ENCODE results near the gene CFAP298. TPM values are rescaled to one million over a fixed set of nuclear protein-coding genes. Genes with fewer than 3 reads are reported as not detected.
"Not testable (repeated sequence)": the region's sequence is repeated elsewhere in the genome, so short reads cannot be mapped to it uniquely, and the experiment has no call there.

Gene CFAP298
- total RNA-seq, 1 donor from 2014 or later = 60.3 TPM

DNA sequence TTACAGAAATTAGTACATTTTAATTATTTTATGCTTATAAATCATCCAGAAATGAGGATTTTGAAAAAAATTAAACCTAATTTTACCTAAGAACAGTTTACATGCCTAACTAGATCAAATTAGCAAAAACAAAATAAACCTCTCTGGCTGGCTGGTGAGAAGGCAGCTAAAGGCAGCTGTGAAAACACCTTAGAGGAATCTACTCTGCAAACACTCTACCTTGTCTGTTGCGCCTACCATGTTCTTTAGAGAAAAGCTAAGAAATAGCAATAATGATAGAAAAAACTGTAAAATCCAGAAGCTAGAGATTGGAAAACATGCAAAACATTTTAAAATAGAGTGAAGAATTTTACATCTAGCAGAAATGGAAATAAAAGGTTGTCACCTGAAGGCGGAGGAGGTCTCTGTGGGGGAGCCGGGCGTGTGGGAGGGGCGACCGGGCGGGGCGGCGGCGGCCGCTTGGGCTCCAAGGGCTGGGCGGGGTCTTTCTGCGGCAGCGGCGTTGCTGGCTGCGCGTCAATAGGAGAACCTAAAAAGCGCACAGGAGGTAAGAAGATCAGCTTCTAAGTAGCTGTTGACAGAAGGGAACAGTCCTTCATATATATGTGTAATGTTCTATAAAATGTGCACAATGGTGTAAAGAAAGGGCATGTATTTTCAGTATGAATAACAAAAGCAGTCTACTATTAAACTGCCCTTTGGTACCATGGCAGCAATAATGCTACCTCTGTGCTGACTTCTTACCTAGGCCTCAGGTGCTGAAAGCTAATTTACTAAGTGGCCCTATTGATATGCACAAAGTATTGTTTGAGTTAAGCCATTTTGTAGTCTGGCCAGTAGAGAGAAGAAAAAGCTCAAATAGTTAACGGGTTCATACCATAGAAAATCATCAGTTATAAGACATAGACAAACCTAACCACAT is 33.3 kb upstream of the CFAP298 start:
- Mint-ChIP-seq H3K4me1 (ENCODE audit: unreplicated experiment) (peaks cover 3% of the 10 kb centered on the region), H3K27ac (ENCODE audit: unreplicated experiment) (no peak overlapping the region)

DNA sequence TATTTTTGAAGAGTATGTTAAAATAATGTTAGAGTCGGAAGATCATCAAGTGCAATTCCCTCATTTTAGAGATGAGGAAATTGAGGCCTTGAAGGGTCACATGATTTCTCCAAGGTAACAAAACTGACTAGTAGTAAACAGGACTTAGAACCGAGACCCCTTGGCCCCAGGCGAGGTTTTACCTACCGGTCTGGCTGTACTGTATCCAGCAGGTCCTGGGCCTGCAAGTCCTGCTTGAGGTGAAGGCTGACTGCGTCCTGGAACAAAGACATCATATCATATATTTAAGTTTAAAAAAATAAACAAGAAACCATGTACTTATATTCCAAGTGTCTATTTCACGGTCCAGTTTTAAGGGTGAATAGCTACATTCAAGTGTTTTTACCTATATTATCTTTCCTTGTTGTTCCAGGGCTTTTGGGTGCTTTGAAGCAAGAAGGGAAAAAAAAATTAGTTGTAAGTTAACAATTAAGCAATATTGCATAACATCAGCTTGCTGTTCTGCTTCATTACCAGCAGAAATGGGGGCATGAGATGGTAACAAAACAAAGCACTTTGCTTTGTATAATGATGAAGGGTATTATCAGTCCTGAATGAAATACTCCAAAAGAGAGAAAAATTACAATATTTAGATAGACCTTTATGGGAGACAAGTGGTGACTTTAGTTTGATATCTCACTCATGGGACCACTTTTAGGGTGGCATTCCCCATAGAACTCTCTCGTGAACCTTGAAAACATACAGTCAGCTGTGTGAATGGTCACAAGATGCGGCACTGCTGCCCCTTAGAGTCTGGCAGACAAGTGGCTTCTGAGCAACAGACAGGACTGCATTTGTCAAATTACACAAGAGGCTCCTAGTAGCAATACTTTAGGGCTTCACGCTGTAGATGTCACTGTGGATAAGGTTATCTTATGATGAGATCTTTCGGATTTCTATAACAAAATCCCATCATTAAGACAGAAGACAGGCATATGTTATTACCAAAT is 29.8 kb upstream of the CFAP298 start:
- H3K9me3 Mint-ChIP-seq (ENCODE audit: unreplicated experiment) = no peaks in the 10 kb centered on the region
- DNase-seq (ENCODE audit: low spot score) = no peak
- no peak overlapping the region for H3K4me3 Mint-ChIP-seq (ENCODE audit: unreplicated experiment)

More for the DNA sequence above, 33.3 kb upstream of the CFAP298 start:
- DNase-seq (ENCODE audit: low spot score) = peak; percentile 11
- Mint-ChIP-seq H3K27me3 (ENCODE audit: unreplicated experiment) (no peaks in the 10 kb centered on the region), H3K4me3 (ENCODE audit: unreplicated experiment) (no peak overlapping the region), H3K36me3 (ENCODE audit: low read depth, unreplicated experiment) (peaks cover 3% of the 10 kb centered on the region), H3K9me3 (ENCODE audit: unreplicated experiment) (no peaks in the 10 kb centered on the region)
- TF ChIP-seq, protein P1, sequence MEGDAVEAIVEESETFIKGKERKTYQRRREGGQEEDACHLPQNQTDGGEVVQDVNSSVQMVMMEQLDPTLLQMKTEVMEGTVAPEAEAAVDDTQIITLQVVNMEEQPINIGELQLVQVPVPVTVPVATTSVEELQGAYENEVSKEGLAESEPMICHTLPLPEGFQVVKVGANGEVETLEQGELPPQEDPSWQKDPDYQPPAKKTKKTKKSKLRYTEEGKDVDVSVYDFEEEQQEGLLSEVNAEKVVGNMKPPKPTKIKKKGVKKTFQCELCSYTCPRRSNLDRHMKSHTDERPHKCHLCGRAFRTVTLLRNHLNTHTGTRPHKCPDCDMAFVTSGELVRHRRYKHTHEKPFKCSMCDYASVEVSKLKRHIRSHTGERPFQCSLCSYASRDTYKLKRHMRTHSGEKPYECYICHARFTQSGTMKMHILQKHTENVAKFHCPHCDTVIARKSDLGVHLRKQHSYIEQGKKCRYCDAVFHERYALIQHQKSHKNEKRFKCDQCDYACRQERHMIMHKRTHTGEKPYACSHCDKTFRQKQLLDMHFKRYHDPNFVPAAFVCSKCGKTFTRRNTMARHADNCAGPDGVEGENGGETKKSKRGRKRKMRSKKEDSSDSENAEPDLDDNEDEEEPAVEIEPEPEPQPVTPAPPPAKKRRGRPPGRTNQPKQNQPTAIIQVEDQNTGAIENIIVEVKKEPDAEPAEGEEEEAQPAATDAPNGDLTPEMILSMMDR (IDR thresholded peaks at IDR 0.05; ENCODE audit: unreplicated experiment) = no peak

DNA sequence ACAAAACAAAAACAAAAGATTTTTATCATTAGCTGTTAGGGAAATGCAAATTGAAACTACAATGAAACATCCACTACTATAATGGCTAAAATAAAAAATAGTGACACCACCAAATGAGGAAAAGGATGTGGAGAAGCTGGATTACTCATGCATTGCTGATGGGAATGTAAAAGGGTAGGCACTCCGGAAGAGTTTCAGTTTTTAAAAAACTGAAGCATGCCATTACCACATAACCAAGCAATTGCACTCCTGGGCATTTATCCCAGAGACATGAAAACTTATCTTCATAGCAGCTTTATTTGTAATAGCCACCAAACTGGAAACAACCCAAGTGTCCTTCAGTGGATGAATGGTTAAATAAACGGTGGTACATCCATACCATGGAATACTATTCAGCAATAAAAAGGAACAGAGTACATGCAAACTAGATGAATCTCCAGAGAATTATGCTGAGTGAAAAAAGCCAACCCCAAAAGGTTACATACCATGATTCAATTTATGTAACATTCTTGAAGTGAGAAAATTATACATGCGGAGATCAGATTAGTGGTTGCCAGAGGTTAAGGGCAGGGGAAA is 14.5 kb upstream of the CFAP298 start:
- Mint-ChIP-seq H3K9me3 (ENCODE audit: unreplicated experiment) (no peaks in the 10 kb centered on the region), H3K27ac (ENCODE audit: unreplicated experiment) (no peak overlapping the region), H3K27me3 (ENCODE audit: unreplicated experiment) (no peaks in the 10 kb centered on the region), H3K4me3 (ENCODE audit: unreplicated experiment) (no peak overlapping the region), H3K36me3 (ENCODE audit: low read depth, unreplicated experiment) (peaks cover 9% of the 10 kb centered on the region), H3K4me1 (ENCODE audit: unreplicated experiment) (no peaks in the 10 kb centered on the region)
- TF ChIP-seq, protein P1 (IDR thresholded peaks at IDR 0.05; ENCODE audit: unreplicated experiment) = no peak
- no peak for DNase-seq (ENCODE audit: low spot score)

More for the DNA sequence above, 29.8 kb upstream of the CFAP298 start:
- no peaks in the 10 kb centered on the region for H3K27me3 Mint-ChIP-seq (ENCODE audit: unreplicated experiment)
- TF ChIP-seq, protein P1 (IDR thresholded peaks at IDR 0.05; ENCODE audit: unreplicated experiment) = no peak
- no peak overlapping the region for H3K27ac Mint-ChIP-seq (ENCODE audit: unreplicated experiment)
- H3K4me1 Mint-ChIP-seq (ENCODE audit: unreplicated experiment) = no peaks in the 10 kb centered on the region
- H3K36me3 Mint-ChIP-seq (ENCODE audit: low read depth, unreplicated experiment) = peaks cover 9% of the 10 kb centered on the region

DNA sequence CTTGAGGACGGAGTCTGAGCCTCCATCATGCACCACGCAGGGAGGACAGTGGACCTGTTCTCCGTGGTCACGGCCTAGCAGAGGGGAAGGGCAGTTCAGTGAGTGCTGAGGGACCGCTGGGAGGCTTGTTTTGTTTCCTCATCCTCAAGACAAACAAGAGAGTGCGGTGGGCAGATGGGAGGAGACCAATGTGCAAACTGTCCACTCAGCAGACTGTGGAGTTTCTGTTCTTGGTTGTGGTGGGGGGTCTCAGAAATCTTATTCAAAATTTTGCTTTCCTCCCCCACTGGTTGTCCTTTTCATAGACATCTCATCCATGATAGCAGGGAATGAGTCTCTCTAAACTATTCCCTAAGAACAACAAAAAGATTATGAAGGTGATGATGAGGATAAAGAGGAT is 6.0 kb upstream of the CFAP298 start:
- not testable (repeated sequence) for H3K36me3 Mint-ChIP-seq (ENCODE audit: low read depth, unreplicated experiment); H3K4me1 Mint-ChIP-seq (ENCODE audit: unreplicated experiment); DNase-seq (ENCODE audit: low spot score); H3K4me3 Mint-ChIP-seq (ENCODE audit: unreplicated experiment); H3K27me3 Mint-ChIP-seq (ENCODE audit: unreplicated experiment); H3K9me3 Mint-ChIP-seq (ENCODE audit: unreplicated experiment); H3K27ac Mint-ChIP-seq (ENCODE audit: unreplicated experiment)

DNA sequence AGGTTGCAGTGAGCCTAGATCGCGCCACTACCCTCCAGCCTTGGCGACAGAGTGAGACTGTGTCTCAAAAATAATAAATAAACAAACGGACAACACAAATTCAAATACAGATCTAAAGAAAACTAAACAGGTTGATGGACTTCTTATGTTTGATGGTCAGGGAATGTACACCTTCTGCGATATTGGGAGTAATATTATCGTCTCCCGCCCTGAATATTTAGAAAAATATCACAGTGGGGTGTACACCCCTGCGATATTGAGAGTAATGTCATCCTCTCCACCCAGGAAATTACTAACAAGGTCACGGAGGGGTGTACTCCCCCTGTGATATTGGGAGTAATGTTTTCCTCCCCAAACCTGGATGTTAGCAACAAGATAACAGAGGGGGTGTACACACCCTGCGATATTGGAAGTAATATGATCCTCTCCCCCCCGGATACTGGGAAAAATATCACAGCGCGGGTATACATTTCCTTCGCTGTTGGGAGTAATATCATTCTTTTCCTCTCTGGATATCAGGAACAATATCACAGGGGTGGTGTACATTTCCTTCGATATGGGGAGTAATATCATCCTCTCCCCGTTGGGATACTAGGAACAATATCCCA is 1.4 kb upstream of the CFAP298 start:
- H3K4me3 Mint-ChIP-seq (ENCODE audit: unreplicated experiment) = peak overlapping the region; percentile 99
- DNase-seq (ENCODE audit: low spot score) = no peak
- H3K27ac Mint-ChIP-seq (ENCODE audit: unreplicated experiment) = peak overlapping the region; percentile 99
- H3K9me3 Mint-ChIP-seq (ENCODE audit: unreplicated experiment) = peaks cover 4% of the 10 kb centered on the region
- peaks cover 22% of the 10 kb centered on the region for H3K4me1 Mint-ChIP-seq (ENCODE audit: unreplicated experiment)
- H3K36me3 Mint-ChIP-seq (ENCODE audit: low read depth, unreplicated experiment) = peaks cover 7% of the 10 kb centered on the region
- TF ChIP-seq, protein P1 (IDR thresholded peaks at IDR 0.05; ENCODE audit: unreplicated experiment) = no peak
- peaks cover 10% of the 10 kb centered on the region for H3K27me3 Mint-ChIP-seq (ENCODE audit: unreplicated experiment)
